MM.1S (cell line): Measurements from ENCODE around the gene TSC2.

ENCODE experiments used
- DNase-seq: peaks from one replicate; pipeline ENCODE4 v3.0.0-alpha.2; 2015
- H2AFZ ChIP-seq: fragments of 300-600 bp; sonication (generic); 2 replicates; pipeline ENCODE4 v1.6.0; 2016; ENCODE audit warnings: antibody characterized with exemption, low read length
- H3F3A ChIP-seq: fragments of 300-600 bp; sonication (generic); 2 replicates; pipeline ENCODE4 v1.6.1; 2016; ENCODE audit warnings: mild to moderate bottlenecking, antibody characterized with exemption, low read length, moderate library complexity, mixed read lengths; ENCODE audit not compliant: insufficient read depth
- H3K27ac ChIP-seq: fragments of 300-600 bp; sonication (generic); 2 replicates; pipeline ENCODE4 v1.5.1; 2016; ENCODE audit warnings: mild to moderate bottlenecking, low read length
- H3K27me3 ChIP-seq: fragments of 300-600 bp; sonication (generic); replicated peaks from 2 replicates; pipeline ENCODE4 v1.6.0; 2016; ENCODE audit warnings: low read length; ENCODE audit not compliant: insufficient read depth
- H3K36me3 ChIP-seq: fragments of 300-600 bp; sonication (generic); replicated peaks from 2 replicates; pipeline ENCODE4 v1.6.1; 2016; ENCODE audit warnings: mild to moderate bottlenecking, low read length, mixed read lengths; ENCODE audit not compliant: insufficient read depth
- H3K4me1 ChIP-seq: fragments of 300-600 bp; sonication (generic); 2 replicates; pipeline ENCODE4 v1.6.1; 2016; ENCODE audit warnings: low read length, mixed read lengths
- H3K4me2 ChIP-seq: fragments of 300-600 bp; sonication (generic); 2 replicates; pipeline ENCODE4 v1.6.0; 2016; ENCODE audit warnings: low read depth, low read length
- H3K4me3 ChIP-seq: fragments of 300-600 bp; sonication (generic); 2 replicates; pipeline ENCODE4 v1.5.1; 2016; ENCODE audit warnings: low read length, mixed read lengths
- H3K79me2 ChIP-seq: fragments of 300-600 bp; sonication (generic); 2 replicates; pipeline ENCODE4 v1.6.1; 2016; ENCODE audit warnings: mixed run types, low read length, mixed read lengths
- H3K9ac ChIP-seq: fragments of 300-600 bp; sonication (generic); 2 replicates; pipeline ENCODE4 v1.6.1; 2016; ENCODE audit warnings: low read length, mixed read lengths
- H3K9me2 ChIP-seq: fragments of 300-600 bp; sonication (generic); replicated peaks from 2 replicates; pipeline ENCODE4 v1.6.1; 2016; ENCODE audit warnings: mild to moderate bottlenecking, low read length, mixed read lengths; ENCODE audit not compliant: insufficient read depth
- H3K9me3 ChIP-seq: fragments of 300-600 bp; sonication (generic); replicated peaks from 2 replicates; pipeline ENCODE4 v1.6.1; 2016; ENCODE audit warnings: mild to moderate bottlenecking, low read length, mixed read lengths; ENCODE audit not compliant: insufficient read depth
- H4K20me1 ChIP-seq: fragments of 300-600 bp; sonication (generic); 2 replicates; pipeline ENCODE4 v1.6.1; 2016; ENCODE audit warnings: mild to moderate bottlenecking, low read length, moderate library complexity, mixed read lengths; ENCODE audit not compliant: insufficient read depth
- CTCF ChIP-seq: fragments of 300-600 bp; sonication (generic); IDR thresholded peaks from 2 replicates; pipeline ENCODE4 v1.5.1; 2016; ENCODE audit warnings: antibody characterized with exemption, low read length, mixed read lengths
- EZH2 ChIP-seq: fragments of 300-600 bp; sonication (generic); optimal IDR thresholded peaks from 2 replicates; pipeline ENCODE3; 2017; ENCODE audit warnings: low read depth, mild to moderate bottlenecking, antibody characterized with exemption, low read length, mixed read lengths
- EZH2phosphoT487 ChIP-seq: fragments of 300-600 bp; sonication (generic); IDR thresholded peaks from 2 replicates; pipeline ENCODE4 v1.6.1; 2018; ENCODE audit warnings: antibody characterized with exemption, low read length

The TSC2 gene

GRCh38 chr16:2013527-2013926, 34.3 kb upstream of the TSC2 start:
- no peak overlapping the region for H3K4me2 ChIP-seq
- H3K9ac ChIP-seq, result no peak overlapping the region
- H2AFZ ChIP-seq, result no peak overlapping the region
- H3K27me3 ChIP-seq, result no peaks in the 10 kb centered on the region
- DNase-seq, result no peak
- no peaks in the 10 kb centered on the region for H3K36me3 ChIP-seq
- TF ChIP-seq CTCF (no peak), EZH2phosphoT487 (no peak), EZH2 (no peak)
- H3K9me3 ChIP-seq, result no peaks in the 10 kb centered on the region
- H3K9me2 ChIP-seq, result no peaks in the 10 kb centered on the region
- H3K79me2 ChIP-seq, result peaks cover 17% of the 10 kb centered on the region
- no peak overlapping the region for H3K4me3 ChIP-seq
- H3K27ac ChIP-seq, result no peak overlapping the region
- H3K4me1 ChIP-seq, result peaks cover 4% of the 10 kb centered on the region; the same call in 1 of the 2 replicates
- no peaks in the 10 kb centered on the region for H3F3A ChIP-seq
- no peaks in the 10 kb centered on the region for H4K20me1 ChIP-seq

- Histone ChIP-seq H3K4me3 (no peak overlapping the region), H3K4me1 (0 out of 2 replicates have a peak, but pooled peaks cover 3% of the 10 kb centered on the region), H3F3A (no peaks in the 10 kb centered on the region), H3K9ac (no peak overlapping the region), H3K36me3 (no peaks in the 10 kb centered on the region), H3K27me3 (peaks cover 16% of the 10 kb centered on the region), H3K27ac (no peak overlapping the region), H3K79me2 (peaks cover 3% of the 10 kb centered on the region), H3K4me2 (no peak overlapping the region), H3K9me2 (no peaks in the 10 kb centered on the region), H2AFZ (no peak overlapping the region), H4K20me1 (no peaks in the 10 kb centered on the region), H3K9me3 (no peaks in the 10 kb centered on the region)
- TF ChIP-seq EZH2phosphoT487 (no peak), EZH2 (no peak)
- DNase-seq, result peak; percentile 3
These were observed 32.5 kb upstream of the TSC2 start for GRCh38 chr16:2015117-2015946.

- no peak overlapping the region for H3K9ac ChIP-seq
- DNase-seq, result no peak
- H2AFZ ChIP-seq, result no peak overlapping the region
- no peak overlapping the region for H3K4me2 ChIP-seq
- no peak overlapping the region for H3K27ac ChIP-seq
- H3K4me1 ChIP-seq, result no peaks in the 10 kb centered on the region
- no peaks in the 10 kb centered on the region for H3F3A ChIP-seq
- H3K9me2 ChIP-seq, result no peaks in the 10 kb centered on the region
- peaks cover 21% of the 10 kb centered on the region for H3K27me3 ChIP-seq
- H3K9me3 ChIP-seq, result no peaks in the 10 kb centered on the region
- no peak overlapping the region for H3K4me3 ChIP-seq
- H3K79me2 ChIP-seq, result no peaks in the 10 kb centered on the region
- no peaks in the 10 kb centered on the region for H4K20me1 ChIP-seq
- no peaks in the 10 kb centered on the region for H3K36me3 ChIP-seq
- TF ChIP-seq EZH2phosphoT487 (no peak), EZH2 (no peak), CTCF (no peak)
These were observed 31.9 kb upstream of the TSC2 start for GRCh38 chr16:2015947-2016208.

GRCh38 chr16:2016407-2016922, 31.3 kb upstream of the TSC2 start:
- Histone ChIP-seq H3K27ac (no peak overlapping the region), H4K20me1 (no peaks in the 10 kb centered on the region), H3K9me3 (no peaks in the 10 kb centered on the region), H3K9me2 (no peaks in the 10 kb centered on the region), H3K79me2 (no peaks in the 10 kb centered on the region), H3K27me3 (peaks cover 22% of the 10 kb centered on the region), H2AFZ (no peak overlapping the region), H3K4me1 (no peaks in the 10 kb centered on the region), H3K9ac (no peak overlapping the region), H3K4me3 (no peak overlapping the region), H3F3A (no peaks in the 10 kb centered on the region), H3K36me3 (no peaks in the 10 kb centered on the region), H3K4me2 (no peak overlapping the region)
- TF ChIP-seq CTCF (peak; percentile 40), EZH2phosphoT487 (no peak), EZH2 (no peak)
- peak; percentile 5 for DNase-seq
